Pancreas (tissue), 10 donors: ENCODE results near the gene PHF21B. TPM values are rescaled to one million over a fixed set of nuclear protein-coding genes. Genes with fewer than 3 reads are reported as not detected.

Experiments
- ATAC-seq, 4 donors: fragments of 200-7000 bp; cut with Tn5 transposase; one replicate each; pipeline versions ENCODE4 v1.8.0 to v1.9.1; 2020; ENCODE audit warnings: mild to moderate bottlenecking in 4 of 4, moderate library complexity in 4 of 4
- DNase-seq, 6 donors: peaks; one replicate each; pipeline ENCODE4 v3.0.0-alpha.2; 2020
- FAIRE-seq: peaks from 2 replicates; lab custom pipeline; 2012; peaks lifted over from hg19 to GRCh38; lab: Jason Lieb, UNC
- H3K27ac ChIP-seq, 4 donors: fragments of 200-600 bp; sonication (generic); 1 replicate in 3 of 4; 2 replicates in 1 of 4; pipeline versions ENCODE4 v1.5.0 to v1.8.0; 2020
- H3K27me3 ChIP-seq, 4 donors: fragments of 200-600 bp; one replicate each; pipeline ENCODE4 v1.8.0; 2021
- H3K36me3 ChIP-seq, 3 donors: fragments of 200-600 bp; sonication (generic) in 1 of 3; one replicate each; pipeline versions ENCODE4 v1.5.0 to v1.8.0; 2020 to 2021
- H3K4me1 ChIP-seq, 3 donors: fragments of 200-600 bp; one replicate each; pipeline ENCODE4 v1.8.0; 2021
- H3K4me3 ChIP-seq, 4 donors: fragments of 200-600 bp; sonication (generic) in 2 of 4; one replicate each; pipeline versions ENCODE4 v1.5.0 to v1.8.0; 2020 to 2021
- H3K9me3 ChIP-seq, 4 donors: fragments of 200-600 bp; one replicate each; pipeline ENCODE4 v1.8.0; 2021
- CTCF ChIP-seq, 4 donors: fragments of 200-600 bp; sonication (generic) in 3 of 4; IDR thresholded peaks; one replicate each; pipeline versions ENCODE4 v1.5.0 to v1.8.0; 2021; ENCODE audit warnings: antibody characterized with exemption in 4 of 4
- WGBS, 2 donors: extraction: QIAGEN DNeasy Blood & Tissue Kit; methylation state at CpG; one replicate each; pipeline ENCODE4 v1.1.7; 2013; 5-methylcytosine and 5-hydroxymethylcytosine counted together
- intact Hi-C, 3 donors: fragments of 100-400 bp; cut with DNase I; formaldehyde crosslinking; loops; one replicate each; pipeline versions ENCODE4 v1.11.1 to v1.14.2; 2022
- polyA plus RNA-seq, 2 donors: library from polyadenylated mRNA; stranded (reverse); fragments of 200-250 nt; gene quantifications; one replicate each; pipeline ENCODE4 v1.2.3, GENCODE V29; 2013
- total RNA-seq, 6 donors: library from RNA; stranded (reverse); fragmentation: NEBNext Ultra II Directional in 4 of 6; extraction: Animal tissue kit (Norgen Biotek cat#: 25700) in 4 of 6; gene quantifications; one replicate each; pipeline versions ENCODE4 v1.2.1 to v1.2.4, GENCODE V29; 2021 to 2023
- donor health status: healthy with polysubstance abuse.
- donor health status: DM: no; HTN: no; CAD: no; lungs with moderate emphysema.
- donor health status: DM: no; HTN: no; CAD: no.
- donor health status: control.
- donor health status: control.
- donor health status: Bipolar disorder and iron deficiency.
- donor health status: DM: yes; HTN: yes; CAD: no.
- donor health status: DM: no; HTN: no; CAD: no.
- donor health status: DM: no; HTN: no; CAD: no.
- donor health status: DM: yes; HTN: yes; CAD: no.

PHF21B gene
- total and polyA plus RNA-seq, 8 donors = 0.34 to 2.9 (median 0.57) TPM; not detected in 1

- WGBS, 2 donors = 36% methylated on average over 7 of the region's 7 CpGs
Measured at GRCh38 chr22:45045208-45045607, 35.4 kb upstream of the PHF21B start.

GRCh38 chr22:45042263-45042662, 32.5 kb upstream of the PHF21B start:
- H3K4me1 ChIP-seq = no peaks in the 10 kb centered on the region
- H3K27me3 ChIP-seq = peaks cover 0 to 3% (median 0%) of the 10 kb centered on the region in 4 donors
- DNase-seq (no peak), FAIRE-seq (no peak), ATAC-seq (no peak)
- no peaks in the 10 kb centered on the region for H3K36me3 ChIP-seq
- WGBS, 2 donors = 51 to 52% methylated on average over 8 of the region's 8 CpGs
- H3K4me3 ChIP-seq = no peak overlapping the region
- H3K27ac ChIP-seq = no peak overlapping the region
- no peak for TF ChIP-seq CTCF (IDR thresholded peaks at IDR 0.05)
- H3K9me3 ChIP-seq = no peaks in the 10 kb centered on the region
- intact Hi-C loops = no loop called here

More at GRCh38 chr22:45045208-45045607, 35.4 kb upstream of the PHF21B start:
- Histone ChIP-seq H3K27ac (no peak overlapping the region), H3K9me3 (no peaks in the 10 kb centered on the region), H3K4me3 (no peak overlapping the region), H3K4me1 (no peaks in the 10 kb centered on the region), H3K27me3 (peaks cover 0 to 3% (median 0%) of the 10 kb centered on the region in 4 donors), H3K36me3 (no peaks in the 10 kb centered on the region)
- ATAC-seq (no peak), FAIRE-seq (no peak), DNase-seq (no peak)
- intact Hi-C loops = no loop called here
- no peak for TF ChIP-seq CTCF (IDR thresholded peaks at IDR 0.05)

GRCh38 chr22:45039133-45039532, 29.3 kb upstream of the PHF21B start:
- H3K36me3 ChIP-seq = no peaks in the 10 kb centered on the region
- FAIRE-seq (no peak), ATAC-seq (no peak), DNase-seq (no peak)
- WGBS, 2 donors = 43 to 50% methylated on average over 8 of the region's 8 CpGs
- no peak for TF ChIP-seq CTCF (IDR thresholded peaks at IDR 0.05)
- intact Hi-C loops = no loop called here
- H3K4me1 ChIP-seq = no peaks in the 10 kb centered on the region
- H3K27me3 ChIP-seq = no peaks in the 10 kb centered on the region
- no peak overlapping the region for H3K27ac ChIP-seq
- no peak overlapping the region for H3K4me3 ChIP-seq
- H3K9me3 ChIP-seq = no peaks in the 10 kb centered on the region

GRCh38 chr22:45036154-45036553, 26.3 kb upstream of the PHF21B start:
- 53 to 60% methylated on average over 15 of the region's 15 CpGs for WGBS, 2 donors
- ATAC-seq = no peak
- intact Hi-C loops = no loop called here
- Histone ChIP-seq H3K4me1 (no peaks in the 10 kb centered on the region), H3K27ac (no peak overlapping the region), H3K27me3 (no peaks in the 10 kb centered on the region), H3K36me3 (no peaks in the 10 kb centered on the region), H3K4me3 (no peak overlapping the region), H3K9me3 (no peaks in the 10 kb centered on the region)
- no peak for TF ChIP-seq CTCF (IDR thresholded peaks at IDR 0.05)
- DNase-seq = peak in 1 of 6 donors; percentile 36
- FAIRE-seq = no peak

GRCh38 chr22:45034821-45035220, 25.0 kb upstream of the PHF21B start:
- TF ChIP-seq CTCF (IDR thresholded peaks at IDR 0.05) = no peak
- no peak for ATAC-seq
- no peaks in the 10 kb centered on the region for H3K4me1 ChIP-seq
- no peaks in the 10 kb centered on the region for H3K9me3 ChIP-seq
- intact Hi-C loops = no loop called here
- H3K27me3 ChIP-seq = no peaks in the 10 kb centered on the region
- no peak for DNase-seq
- 83% methylated on average over 8 of the region's 8 CpGs for WGBS, 2 donors
- H3K36me3 ChIP-seq = no peaks in the 10 kb centered on the region
- FAIRE-seq = no peak
- H3K27ac ChIP-seq = no peak overlapping the region
- H3K4me3 ChIP-seq = no peak overlapping the region
